Suprapubic skin (tissue), 4 donors: Measurements from ENCODE around the gene ABRACL. TPM values are rescaled to one million over a fixed set of nuclear protein-coding genes. Genes with fewer than 3 reads are reported as not detected.

ENCODE experiments used
- DNase-seq, 2 donors: peaks; one replicate each; pipeline ENCODE4 v3.0.0-alpha.2; 2019; ENCODE audit warnings: low spot score in 2 of 2
- H3K27ac ChIP-seq: fragments of 200-600 bp; sonication (generic); one replicate; pipeline ENCODE4 v1.5.1; 2019
- H3K27me3 ChIP-seq: fragments of 200-600 bp; sonication (generic); one replicate; pipeline ENCODE4 v1.5.1; 2019
- H3K36me3 ChIP-seq: fragments of 200-600 bp; sonication (generic); one replicate; pipeline ENCODE4 v1.5.1; 2019
- H3K4me1 ChIP-seq: fragments of 200-600 bp; sonication (generic); one replicate; pipeline ENCODE4 v1.5.1; 2019
- H3K4me3 ChIP-seq: fragments of 200-600 bp; sonication (generic); one replicate; pipeline ENCODE4 v1.5.1; 2019; ENCODE audit warnings: mild to moderate bottlenecking
- H3K9me3 ChIP-seq: fragments of 200-600 bp; sonication (generic); one replicate; pipeline ENCODE4 v1.5.1; 2019
- EP300 ChIP-seq: sonication (generic); formaldehyde crosslinking; IDR thresholded peaks from one replicate; pipeline ENCODE4 v1.6.1; 2017; ENCODE audit warnings: antibody characterized with exemption
- POLR2A ChIP-seq, 2 donors: fragments of 450-650 bp; IDR thresholded peaks; one replicate each; pipeline ENCODE4 v1.6.1; 2017; ENCODE audit warnings: antibody characterized with exemption in 2 of 2, mild to moderate bottlenecking in 2 of 2, moderate library complexity in 2 of 2
- POLR2AphosphoS5 ChIP-seq, 3 donors: sonication (generic); formaldehyde crosslinking; IDR thresholded peaks; one replicate each; pipeline ENCODE4 v1.6.1; 2017; ENCODE audit warnings: antibody characterized with exemption in 3 of 3
- WGBS: methylation state at CpG from one replicate; pipeline ENCODE4 v1.1.5; 2018; 5-methylcytosine and 5-hydroxymethylcytosine counted together
- total RNA-seq, 4 donors: library from RNA; depleted of rRNA; stranded (reverse); fragments of >200 nt; gene quantifications; one replicate each; pipeline ENCODE4 v1.1.0, GENCODE V29; 2016
- TF ChIP-seq, protein P1 (sequence below), 2 donors: fragments of 200-600 bp in 1 of 2; fragments of 450-650 bp in 1 of 2; sonication (generic) in 1 of 2; IDR thresholded peaks; one replicate each; pipeline ENCODE4 v1.5.1; 2016 to 2019; ENCODE audit warnings: antibody characterized with exemption in 2 of 2, mild to moderate bottlenecking in 1 of 2, moderate library complexity in 1 of 2

ABRACL gene
- total RNA-seq, 4 donors from 2014 or later: 12.0 to 25.0 (median 16.0) TPM

DNA sequence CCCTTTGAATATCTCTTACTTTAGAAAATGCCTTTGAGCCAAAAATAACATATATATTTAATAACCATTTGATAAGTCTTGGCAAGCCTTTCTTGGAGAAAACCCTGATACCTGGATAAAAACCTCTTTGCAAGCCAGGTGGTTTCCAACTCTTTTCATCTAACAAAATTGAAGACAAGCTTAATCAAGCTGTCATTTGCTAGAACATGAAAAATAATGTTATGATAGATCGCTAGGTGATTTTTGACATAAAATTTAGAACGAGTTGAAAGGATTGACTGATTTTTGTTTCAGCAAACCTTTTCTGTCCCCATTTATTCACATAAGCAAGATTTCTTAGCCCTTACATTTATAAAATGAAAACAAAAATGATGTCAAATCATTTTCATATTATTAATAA lies 44.6 kb downstream of the ABRACL start:
- WGBS: 46% methylated on average over 2 of the region's 2 CpGs
- no peaks in the 10 kb centered on the region for H3K27me3 ChIP-seq
- H3K9me3 ChIP-seq: no peaks in the 10 kb centered on the region
- H3K4me1 ChIP-seq: no peaks in the 10 kb centered on the region
- no peak overlapping the region for H3K4me3 ChIP-seq
- H3K36me3 ChIP-seq: no peaks in the 10 kb centered on the region
- TF ChIP-seq EP300 (no peak), POLR2AphosphoS5 (IDR thresholded peaks at IDR 0.05) (no peak), POLR2A (IDR thresholded peaks at IDR 0.05) (no peak)
- TF ChIP-seq, protein P1, sequence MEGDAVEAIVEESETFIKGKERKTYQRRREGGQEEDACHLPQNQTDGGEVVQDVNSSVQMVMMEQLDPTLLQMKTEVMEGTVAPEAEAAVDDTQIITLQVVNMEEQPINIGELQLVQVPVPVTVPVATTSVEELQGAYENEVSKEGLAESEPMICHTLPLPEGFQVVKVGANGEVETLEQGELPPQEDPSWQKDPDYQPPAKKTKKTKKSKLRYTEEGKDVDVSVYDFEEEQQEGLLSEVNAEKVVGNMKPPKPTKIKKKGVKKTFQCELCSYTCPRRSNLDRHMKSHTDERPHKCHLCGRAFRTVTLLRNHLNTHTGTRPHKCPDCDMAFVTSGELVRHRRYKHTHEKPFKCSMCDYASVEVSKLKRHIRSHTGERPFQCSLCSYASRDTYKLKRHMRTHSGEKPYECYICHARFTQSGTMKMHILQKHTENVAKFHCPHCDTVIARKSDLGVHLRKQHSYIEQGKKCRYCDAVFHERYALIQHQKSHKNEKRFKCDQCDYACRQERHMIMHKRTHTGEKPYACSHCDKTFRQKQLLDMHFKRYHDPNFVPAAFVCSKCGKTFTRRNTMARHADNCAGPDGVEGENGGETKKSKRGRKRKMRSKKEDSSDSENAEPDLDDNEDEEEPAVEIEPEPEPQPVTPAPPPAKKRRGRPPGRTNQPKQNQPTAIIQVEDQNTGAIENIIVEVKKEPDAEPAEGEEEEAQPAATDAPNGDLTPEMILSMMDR (IDR thresholded peaks at IDR 0.05): no peak
- H3K27ac ChIP-seq: no peak overlapping the region
- no peak for DNase-seq

DNA sequence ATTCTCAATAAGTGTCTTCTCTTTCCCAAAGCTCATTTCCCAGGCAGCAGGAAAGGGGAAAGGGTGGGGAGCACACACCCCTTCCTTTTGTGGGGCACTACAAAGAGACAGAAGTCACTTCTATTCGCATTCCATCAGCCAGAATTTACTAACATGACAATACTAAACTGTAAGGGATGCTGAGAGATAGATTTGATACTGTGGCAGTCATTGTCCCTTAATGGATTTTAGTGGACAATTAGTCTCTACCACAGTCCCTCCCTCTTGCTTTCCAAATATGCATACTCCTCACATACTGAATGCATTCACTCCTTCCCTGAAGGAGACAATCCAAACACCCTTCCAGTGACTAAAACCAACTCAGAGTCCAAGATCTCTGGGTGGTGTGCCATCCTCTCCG lies 50.5 kb downstream of the ABRACL start:
- Histone ChIP-seq H3K27me3 (no peaks in the 10 kb centered on the region), H3K4me1 (no peaks in the 10 kb centered on the region), H3K9me3 (no peaks in the 10 kb centered on the region), H3K36me3 (no peaks in the 10 kb centered on the region), H3K4me3 (no peak overlapping the region), H3K27ac (no peak overlapping the region)
- no peak for TF ChIP-seq POLR2AphosphoS5 (IDR thresholded peaks at IDR 0.05)
- TF ChIP-seq, protein P1 (IDR thresholded peaks at IDR 0.05): no peak
- WGBS: 66% methylated on average over 2 of the region's 2 CpGs
- no peak for DNase-seq

DNA sequence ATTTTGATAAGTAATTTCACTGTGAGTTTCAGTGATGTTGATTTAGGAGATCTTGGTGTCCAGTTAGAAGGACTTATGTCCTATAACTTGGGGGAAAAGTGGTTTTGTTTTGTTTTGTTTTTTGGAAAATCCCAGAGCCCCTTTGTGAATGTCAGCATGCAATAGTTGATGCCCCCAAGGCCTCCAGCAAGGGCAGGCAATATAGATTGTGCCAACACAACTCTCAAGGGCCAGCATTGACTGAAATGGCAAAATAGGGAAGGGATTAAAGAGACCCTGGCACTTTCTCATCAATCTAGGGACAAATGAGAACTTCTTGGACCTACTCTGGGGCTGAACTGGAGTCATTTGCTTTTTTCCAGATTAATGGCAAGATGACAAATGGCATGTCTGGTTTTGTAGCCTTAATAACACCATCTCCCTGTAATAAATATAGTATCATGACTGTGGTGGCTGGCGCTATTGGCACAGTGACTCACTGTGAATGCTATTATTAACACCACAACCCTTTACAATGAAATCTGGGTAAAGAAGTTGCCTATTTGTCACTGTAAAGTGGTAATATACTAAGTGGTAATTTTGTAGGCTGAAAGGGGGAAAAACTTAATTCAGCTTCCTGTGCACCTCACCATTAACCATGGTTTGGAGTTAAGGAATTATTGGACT lies 51.8 kb downstream of the ABRACL start:
- no peaks in the 10 kb centered on the region for H3K4me1 ChIP-seq
- no peaks in the 10 kb centered on the region for H3K36me3 ChIP-seq
- DNase-seq: no peak
- H3K27ac ChIP-seq: no peak overlapping the region
- no peak overlapping the region for H3K4me3 ChIP-seq
- no peaks in the 10 kb centered on the region for H3K9me3 ChIP-seq
- TF ChIP-seq EP300: no peak
- TF ChIP-seq, protein P1 (IDR thresholded peaks at IDR 0.05): no peak
- TF ChIP-seq POLR2A (IDR thresholded peaks at IDR 0.05): no peak
- no peak for TF ChIP-seq POLR2AphosphoS5 (IDR thresholded peaks at IDR 0.05)
- no peaks in the 10 kb centered on the region for H3K27me3 ChIP-seq
- WGBS: 62% methylated on average over 1 of the region's 1 CpG

DNA sequence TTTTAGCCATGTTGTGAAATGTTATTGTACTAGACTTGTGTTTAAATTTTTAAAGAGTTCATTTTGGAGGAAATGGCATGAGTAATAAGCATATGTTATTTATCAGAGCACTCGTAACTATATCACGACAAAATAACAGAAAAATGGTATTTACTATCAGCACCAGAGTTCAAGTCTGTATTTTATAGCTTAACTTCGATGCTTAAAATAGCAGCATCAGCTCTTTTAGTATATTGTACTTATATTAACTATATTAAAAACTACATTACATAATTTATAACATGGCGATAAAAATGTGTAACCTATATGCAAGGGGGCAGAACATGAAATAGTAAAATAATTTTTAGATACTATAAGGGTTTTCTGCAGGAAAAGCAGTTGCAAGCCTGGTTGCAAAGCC lies 52.9 kb downstream of the ABRACL start:
- TF ChIP-seq, protein P1 (IDR thresholded peaks at IDR 0.05): no peak
- no peak for TF ChIP-seq POLR2AphosphoS5 (IDR thresholded peaks at IDR 0.05)
- no peak for TF ChIP-seq EP300
- no peak for TF ChIP-seq POLR2A (IDR thresholded peaks at IDR 0.05)
- Histone ChIP-seq H3K4me1 (no peaks in the 10 kb centered on the region), H3K36me3 (no peaks in the 10 kb centered on the region), H3K27me3 (no peaks in the 10 kb centered on the region), H3K9me3 (no peaks in the 10 kb centered on the region), H3K4me3 (no peak overlapping the region), H3K27ac (no peak overlapping the region)
- 68% methylated on average over 4 of the region's 4 CpGs for WGBS
- DNase-seq: no peak

DNA sequence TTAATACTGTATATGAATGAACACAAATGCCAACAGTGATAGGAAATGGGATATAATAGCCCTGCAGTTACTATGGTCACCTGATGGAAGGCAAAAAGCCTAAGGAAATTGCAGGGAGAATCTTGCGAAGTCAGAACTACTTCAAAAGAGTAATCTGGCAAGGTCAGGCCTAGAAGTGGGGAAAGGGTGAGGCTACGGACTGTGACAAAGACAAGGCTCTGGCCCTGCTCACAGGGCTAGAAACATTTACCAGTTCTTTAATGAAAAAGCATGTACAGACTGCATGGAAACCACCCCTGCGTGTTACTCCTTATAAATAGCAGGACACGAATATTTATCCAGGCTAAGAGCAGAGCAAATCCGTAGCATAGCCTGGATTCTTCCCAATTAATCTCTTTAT lies 53.8 kb downstream of the ABRACL start:
- H3K9me3 ChIP-seq: no peaks in the 10 kb centered on the region
- WGBS: 84% methylated on average over 5 of the region's 5 CpGs
- TF ChIP-seq POLR2A (IDR thresholded peaks at IDR 0.05) (no peak), EP300 (no peak), POLR2AphosphoS5 (IDR thresholded peaks at IDR 0.05) (no peak)
- TF ChIP-seq, protein P1 (IDR thresholded peaks at IDR 0.05): no peak
- H3K27me3 ChIP-seq: no peaks in the 10 kb centered on the region
- H3K4me1 ChIP-seq: no peaks in the 10 kb centered on the region
- no peak overlapping the region for H3K27ac ChIP-seq
- H3K36me3 ChIP-seq: no peaks in the 10 kb centered on the region
- DNase-seq: no peak
- H3K4me3 ChIP-seq: no peak overlapping the region
